Measurements from ENCODE around the gene SERPINE1. TPM values are rescaled to one million over a fixed set of nuclear protein-coding genes. Genes with fewer than 3 reads are reported as not detected.

The SERPINE1 gene
- total RNA-seq, 4 donors from 2014 or later = 1.1 to 4.8 (median 3.1) TPM

DNA sequence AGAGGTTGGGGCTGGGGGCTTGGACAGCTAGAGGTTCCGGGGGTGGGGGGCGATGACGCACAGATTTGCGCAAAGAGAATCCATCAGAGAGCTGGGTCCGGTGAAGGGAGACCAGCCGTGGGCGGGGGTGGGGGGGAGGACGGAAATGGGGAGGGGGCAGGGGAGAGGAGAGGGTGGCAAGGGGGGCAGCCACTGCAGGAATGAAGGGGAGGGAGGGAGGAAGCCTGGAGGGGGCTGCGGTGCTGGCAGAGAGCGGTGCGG lies 39.7 kb downstream of the SERPINE1 start:
- H3K9me3 ChIP-seq = no peaks in the 10 kb centered on the region
- intact Hi-C loops (cut with DNase I) = no loop called here
- no peak overlapping the region for H3K27ac ChIP-seq
- 0 to 8% methylated on average over 2 to 4 of the region's 11 CpGs for WGBS, 2 donors
- H3K27me3 ChIP-seq = peaks cover 9 to 100% (median 64%) of the 10 kb centered on the region in 4 donors
- H3K36me3 ChIP-seq = peaks cover 0 to 5% (median 0%) of the 10 kb centered on the region in 3 donors
- TF ChIP-seq POLR2A (IDR thresholded peaks at IDR 0.05) = no peak
- TF ChIP-seq, protein P1, sequence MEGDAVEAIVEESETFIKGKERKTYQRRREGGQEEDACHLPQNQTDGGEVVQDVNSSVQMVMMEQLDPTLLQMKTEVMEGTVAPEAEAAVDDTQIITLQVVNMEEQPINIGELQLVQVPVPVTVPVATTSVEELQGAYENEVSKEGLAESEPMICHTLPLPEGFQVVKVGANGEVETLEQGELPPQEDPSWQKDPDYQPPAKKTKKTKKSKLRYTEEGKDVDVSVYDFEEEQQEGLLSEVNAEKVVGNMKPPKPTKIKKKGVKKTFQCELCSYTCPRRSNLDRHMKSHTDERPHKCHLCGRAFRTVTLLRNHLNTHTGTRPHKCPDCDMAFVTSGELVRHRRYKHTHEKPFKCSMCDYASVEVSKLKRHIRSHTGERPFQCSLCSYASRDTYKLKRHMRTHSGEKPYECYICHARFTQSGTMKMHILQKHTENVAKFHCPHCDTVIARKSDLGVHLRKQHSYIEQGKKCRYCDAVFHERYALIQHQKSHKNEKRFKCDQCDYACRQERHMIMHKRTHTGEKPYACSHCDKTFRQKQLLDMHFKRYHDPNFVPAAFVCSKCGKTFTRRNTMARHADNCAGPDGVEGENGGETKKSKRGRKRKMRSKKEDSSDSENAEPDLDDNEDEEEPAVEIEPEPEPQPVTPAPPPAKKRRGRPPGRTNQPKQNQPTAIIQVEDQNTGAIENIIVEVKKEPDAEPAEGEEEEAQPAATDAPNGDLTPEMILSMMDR (IDR thresholded peaks at IDR 0.05) = no peak
- H3K4me3 ChIP-seq = no peak overlapping the region
- peaks cover 34 to 71% (median 40%) of the 10 kb centered on the region in 3 donors for H3K4me1 ChIP-seq
- DNase-seq = no peak

DNA sequence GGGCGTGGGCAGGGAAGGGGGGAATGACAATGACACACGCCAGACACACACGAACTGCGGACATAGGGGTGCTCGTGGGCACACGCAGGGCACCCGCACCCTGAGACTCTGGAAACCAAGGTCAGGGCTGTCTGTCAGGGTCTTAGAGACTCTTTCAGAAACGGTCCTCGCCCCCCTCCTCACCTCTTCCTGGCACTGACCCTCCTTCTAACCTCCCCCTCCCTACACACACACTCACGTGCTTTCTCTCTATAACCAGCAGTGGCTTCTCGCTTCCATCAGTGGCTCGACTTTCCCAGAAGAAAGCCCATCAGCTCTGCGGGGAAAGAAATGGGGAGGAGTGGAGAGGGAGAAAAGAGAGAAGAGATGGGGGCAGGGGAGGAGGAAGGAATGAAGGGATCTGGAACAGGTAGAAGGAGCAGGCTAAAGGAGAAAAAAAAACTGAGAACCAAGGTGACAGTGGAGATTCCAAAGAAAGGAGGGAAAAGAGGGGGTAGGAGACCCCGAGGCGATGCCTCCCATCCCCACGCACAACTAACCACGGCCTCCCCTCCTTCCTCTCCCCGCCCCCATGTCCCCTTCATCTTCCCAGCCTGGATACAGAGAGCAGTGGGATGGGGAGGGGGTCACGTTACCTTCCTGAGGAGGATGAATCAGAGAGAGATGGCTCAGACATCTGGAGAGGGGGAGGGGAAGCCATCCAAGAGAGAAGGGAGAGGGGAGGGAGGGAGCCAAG lies 40.2 kb downstream of the SERPINE1 start:
- 1 to 2% methylated on average over 16 to 17 of the region's 19 CpGs for WGBS, 2 donors
- no peak for DNase-seq
- Histone ChIP-seq H3K4me1 (peaks cover 39 to 75% (median 42%) of the 10 kb centered on the region in 3 donors), H3K27ac (no peak overlapping the region), H3K27me3 (peaks cover 11 to 100% (median 69%) of the 10 kb centered on the region in 4 donors), H3K36me3 (no peaks in the 10 kb centered on the region), H3K4me3 (no peak overlapping the region), H3K9me3 (no peaks in the 10 kb centered on the region)
- intact Hi-C loops (cut with DNase I) = no loop called here
- no peak for TF ChIP-seq POLR2A (IDR thresholded peaks at IDR 0.05)
- TF ChIP-seq, protein P1 (IDR thresholded peaks at IDR 0.05) = no peak

DNA sequence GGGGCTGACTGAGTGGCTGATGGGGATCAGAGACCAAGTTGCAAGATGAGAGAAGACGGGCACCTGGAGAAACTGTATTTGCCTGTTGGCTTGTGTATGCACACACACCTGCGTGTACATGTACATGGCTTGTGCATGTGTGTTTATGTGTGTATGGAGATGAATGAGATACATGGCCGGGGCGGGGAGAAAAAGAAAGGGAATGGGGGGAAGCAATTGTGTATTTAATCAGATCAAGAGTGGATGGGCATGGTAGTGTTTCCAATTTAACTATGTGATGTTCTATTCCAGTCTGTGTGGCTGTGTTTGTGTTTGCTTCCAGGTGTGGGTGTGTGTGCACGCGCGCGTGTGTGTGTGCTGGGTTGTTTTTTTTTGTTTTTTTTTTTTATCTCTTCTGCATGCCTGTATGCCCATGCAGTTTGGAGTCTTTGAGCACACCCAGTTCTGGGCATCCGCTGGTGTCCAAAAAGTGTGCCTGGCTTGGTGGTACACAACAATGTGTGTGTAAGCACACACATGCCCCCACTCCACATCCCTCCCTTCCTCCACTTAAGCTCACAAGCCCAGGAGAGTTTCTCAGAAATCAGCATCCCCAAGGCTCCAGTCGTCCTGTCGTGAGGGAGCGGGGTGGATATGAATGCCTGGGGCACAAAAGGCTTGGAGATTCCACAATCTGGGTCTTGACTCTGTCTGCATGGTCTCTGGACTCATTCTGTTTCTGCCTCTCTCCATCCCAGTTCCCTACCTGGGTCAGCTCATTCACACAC lies 40.9 kb downstream of the SERPINE1 start:
- WGBS, 2 donors = 2 to 3% methylated on average over 12 of the region's 12 CpGs
- H3K9me3 ChIP-seq = no peaks in the 10 kb centered on the region
- peaks cover 43 to 75% (median 44%) of the 10 kb centered on the region in 3 donors for H3K4me1 ChIP-seq
- no peak overlapping the region for H3K4me3 ChIP-seq
- DNase-seq = no peak
- intact Hi-C loops (cut with DNase I) = no loop called here
- no peak for TF ChIP-seq POLR2A (IDR thresholded peaks at IDR 0.05)
- TF ChIP-seq, protein P1 (IDR thresholded peaks at IDR 0.05) = no peak
- no peak overlapping the region for H3K27ac ChIP-seq
- peaks cover 17 to 100% (median 76%) of the 10 kb centered on the region in 4 donors for H3K27me3 ChIP-seq
- H3K36me3 ChIP-seq = no peaks in the 10 kb centered on the region

DNA sequence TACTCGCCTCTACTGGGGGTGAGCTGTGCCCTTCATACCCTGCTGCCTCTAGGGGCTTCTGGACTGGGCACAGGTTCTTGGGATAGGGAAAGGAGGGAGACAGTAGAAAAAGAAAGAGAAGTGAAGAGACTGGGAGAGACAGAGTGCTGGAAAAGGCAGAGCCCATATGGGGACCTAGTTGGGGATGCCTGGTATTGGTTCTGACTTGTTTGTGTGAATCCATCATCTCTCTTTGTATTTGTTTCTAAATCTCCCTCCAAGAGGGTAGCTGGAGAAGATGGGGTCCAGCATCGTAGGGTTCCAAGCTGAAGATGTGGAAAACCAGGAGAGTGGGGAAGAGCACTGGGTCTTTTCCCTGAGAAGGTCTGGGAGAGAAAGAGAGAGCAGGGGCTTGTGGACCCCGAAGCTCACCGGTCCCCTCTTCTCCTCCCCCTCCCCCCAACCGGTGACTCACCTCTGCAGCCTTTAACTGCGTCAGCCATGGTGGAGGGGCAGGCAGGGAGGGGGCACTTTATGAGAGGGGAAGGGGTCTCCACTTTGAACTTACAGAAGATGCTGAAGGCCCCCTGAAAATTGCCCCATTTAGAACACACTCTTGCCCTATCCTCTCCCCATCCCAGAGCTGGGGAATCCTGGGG lies 41.6 kb downstream of the SERPINE1 start:
- Histone ChIP-seq H3K9me3 (no peaks in the 10 kb centered on the region), H3K4me1 (peaks cover 42 to 75% (median 45%) of the 10 kb centered on the region in 3 donors), H3K27ac (no peak overlapping the region), H3K36me3 (no peaks in the 10 kb centered on the region), H3K27me3 (peaks cover 22 to 100% (median 82%) of the 10 kb centered on the region in 4 donors), H3K4me3 (no peak overlapping the region)
- TF ChIP-seq, protein P1 (IDR thresholded peaks at IDR 0.05) = no peak
- TF ChIP-seq POLR2A (IDR thresholded peaks at IDR 0.05) = no peak
- no peak for DNase-seq
- intact Hi-C loops (cut with DNase I) = no loop called here
- WGBS, 2 donors = 0% methylated on average over 1 to 6 of the region's 6 CpGs

All from esophagus squamous epithelium (tissue), 5 donors.